SJCRH30 (cell line): Measurements from ENCODE around the gene CRTAC1. TPM values are rescaled to one million over a fixed set of nuclear protein-coding genes. Genes with fewer than 3 reads are reported as not detected.
A peak's percentile ranks its signal among the peaks of the same experiment; 100 is the strongest.

Experiments
- DNase-seq, 2 experiments: peaks; one replicate each; pipeline ENCODE4 v3.0.0-alpha.2; 2015 to 2020
- H3K27ac ChIP-seq: fragments of 250-450 bp; sonication (Bioruptor Pico); 2 replicates; pipeline ENCODE4 v1.5.1; 2020; ENCODE audit warnings: mild to moderate bottlenecking, moderate library complexity
- H3K27me3 ChIP-seq: fragments of 250-450 bp; sonication (Bioruptor Pico); 2 replicates; pipeline ENCODE4 v1.5.1; 2020; ENCODE audit warnings: mild to moderate bottlenecking, moderate library complexity
- H3K36me3 ChIP-seq: fragments of 250-450 bp; sonication (Bioruptor Pico); 2 replicates; pipeline ENCODE4 v1.5.1; 2020; ENCODE audit warnings: mild to moderate bottlenecking, moderate library complexity
- H3K4me1 ChIP-seq: fragments of 250-450 bp; sonication (Bioruptor Pico); 2 replicates; pipeline ENCODE4 v1.5.1; 2020; ENCODE audit warnings: mild to moderate bottlenecking, moderate library complexity
- H3K4me3 ChIP-seq: fragments of 250-450 bp; sonication (Bioruptor Pico); 2 replicates; pipeline ENCODE4 v1.5.1; 2020; ENCODE audit warnings: mild to moderate bottlenecking, moderate library complexity
- H3K9me3 ChIP-seq: fragments of 250-450 bp; sonication (Bioruptor Pico); replicated peaks from 2 replicates; pipeline ENCODE4 v1.5.1; 2020; ENCODE audit warnings: mild to moderate bottlenecking, moderate library complexity
- total RNA-seq: library from RNA; depleted of rRNA; stranded (reverse); fragments of >200 nt; shearing (Covaris generic); gene quantifications from 2 replicates; pipeline ENCODE4 v1.2.3, GENCODE V29; 2014

The CRTAC1 gene
- total RNA-seq, 1 experiment from 2014 or later, result not detected

DNA sequence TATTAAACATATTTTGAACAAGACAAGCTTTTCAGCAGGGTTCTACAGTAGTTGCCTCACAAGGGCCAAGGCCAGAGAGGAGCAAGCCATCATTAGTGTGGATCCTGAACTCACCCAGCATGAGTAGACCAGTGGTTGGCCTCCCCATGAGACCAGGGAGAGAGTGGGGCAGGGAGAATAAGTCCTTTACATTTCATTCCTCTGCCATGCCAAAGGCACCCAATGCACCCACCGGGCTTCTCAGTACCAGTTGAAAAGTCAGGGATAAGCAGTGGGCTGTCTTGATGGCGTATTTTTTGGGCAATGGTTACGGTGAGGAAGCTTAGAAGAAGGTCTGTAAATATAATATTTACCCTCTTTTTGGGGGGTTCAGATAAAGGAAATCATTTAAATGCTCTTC lies 16.6 kb downstream of the CRTAC1 start:
- no peaks in the 10 kb centered on the region for H3K9me3 ChIP-seq
- no peaks in the 10 kb centered on the region for H3K36me3 ChIP-seq
- peaks cover 30% of the 10 kb centered on the region for H3K27me3 ChIP-seq
- H3K4me3 ChIP-seq, result no peak overlapping the region
- no peak overlapping the region for H3K27ac ChIP-seq
- no peak for DNase-seq
- no peaks in the 10 kb centered on the region for H3K4me1 ChIP-seq

DNA sequence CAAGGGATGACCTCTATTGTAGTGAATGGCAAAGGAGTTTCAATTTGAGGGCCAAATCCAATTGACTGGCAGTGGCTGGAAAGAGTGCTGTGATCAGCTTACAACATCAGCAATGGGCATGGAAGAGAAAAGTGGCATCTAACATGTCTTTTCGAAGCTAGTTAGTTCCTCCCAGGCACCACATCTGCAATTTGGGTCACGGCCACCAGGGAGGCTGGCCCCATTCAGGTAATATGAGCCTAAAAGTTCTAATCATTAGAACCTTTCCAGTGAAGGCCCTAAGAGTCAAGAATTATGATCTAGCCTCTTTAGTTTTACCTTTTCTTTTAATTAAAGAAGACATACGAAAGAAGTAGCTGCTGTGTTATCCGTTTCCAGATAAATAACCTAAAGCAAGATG lies 17.3 kb downstream of the CRTAC1 start:
- Histone ChIP-seq H3K9me3 (no peaks in the 10 kb centered on the region), H3K27me3 (peaks cover 25% of the 10 kb centered on the region), H3K4me3 (no peak overlapping the region), H3K27ac (no peak overlapping the region), H3K4me1 (no peaks in the 10 kb centered on the region), H3K36me3 (no peaks in the 10 kb centered on the region)
- DNase-seq, result no peak

DNA sequence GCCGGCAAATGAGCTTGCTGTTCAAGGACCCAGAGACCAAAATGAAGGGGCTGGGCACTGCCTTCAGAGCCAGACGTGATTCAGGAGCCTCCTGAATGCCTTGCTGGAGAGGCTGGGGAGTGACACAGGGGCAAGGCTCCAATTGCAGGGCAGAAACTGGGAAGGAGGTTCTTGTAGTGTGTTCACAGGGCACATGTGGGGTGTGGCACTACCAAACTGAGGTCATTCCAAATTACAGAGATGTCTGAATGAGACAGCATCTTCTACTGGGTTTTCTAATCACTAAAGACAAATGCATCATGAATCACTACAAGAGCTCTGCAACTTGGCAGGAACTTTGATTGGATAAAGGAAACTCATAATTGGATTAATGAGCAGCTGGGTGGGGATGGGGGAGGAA lies 17.8 kb downstream of the CRTAC1 start:
- H3K9me3 ChIP-seq, result no peaks in the 10 kb centered on the region
- DNase-seq, result no peak
- H3K4me1 ChIP-seq, result no peaks in the 10 kb centered on the region
- no peaks in the 10 kb centered on the region for H3K36me3 ChIP-seq
- no peak overlapping the region for H3K27ac ChIP-seq
- no peak overlapping the region for H3K4me3 ChIP-seq
- H3K27me3 ChIP-seq, result peaks cover 25% of the 10 kb centered on the region

DNA sequence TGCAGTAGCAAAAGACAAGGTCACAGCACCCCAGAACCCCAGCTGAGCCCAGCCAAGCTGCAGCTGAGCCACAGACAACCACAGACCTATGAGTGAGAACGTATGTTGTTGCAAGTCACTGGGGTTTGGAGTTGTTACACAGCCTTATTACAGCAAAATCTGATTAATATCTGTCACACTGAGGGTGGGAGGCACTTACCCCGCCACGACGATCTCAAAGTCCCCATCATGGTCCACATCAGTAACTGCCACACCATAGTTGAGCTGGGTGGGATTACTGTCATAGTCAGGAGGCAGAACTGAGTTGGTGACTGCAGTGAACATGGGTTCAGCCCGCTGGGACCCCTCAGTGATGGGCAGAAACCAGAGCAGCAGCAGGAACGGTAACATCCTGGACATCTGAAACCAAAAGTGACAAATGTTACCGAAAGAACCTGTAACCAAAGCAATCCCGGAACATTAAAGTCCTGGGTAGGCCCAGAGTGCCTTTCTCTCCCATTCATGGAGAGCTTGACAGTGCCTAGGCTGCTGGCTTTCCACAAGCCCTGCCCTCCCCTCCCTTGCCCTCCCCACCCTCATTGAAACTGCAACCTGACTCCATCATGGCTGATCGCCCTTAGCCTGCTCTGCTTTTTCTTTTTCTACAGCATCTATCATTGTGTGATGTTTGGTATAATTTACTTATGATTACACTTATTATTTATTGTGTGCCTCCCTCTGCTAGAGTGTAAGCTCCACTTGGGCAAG lies 19.3 kb downstream of the CRTAC1 start:
- Histone ChIP-seq H3K36me3 (no peaks in the 10 kb centered on the region), H3K9me3 (no peaks in the 10 kb centered on the region), H3K27ac (no peak overlapping the region), H3K27me3 (peaks cover 15% of the 10 kb centered on the region), H3K4me1 (no peaks in the 10 kb centered on the region), H3K4me3 (no peak overlapping the region)
- no peak for DNase-seq

DNA sequence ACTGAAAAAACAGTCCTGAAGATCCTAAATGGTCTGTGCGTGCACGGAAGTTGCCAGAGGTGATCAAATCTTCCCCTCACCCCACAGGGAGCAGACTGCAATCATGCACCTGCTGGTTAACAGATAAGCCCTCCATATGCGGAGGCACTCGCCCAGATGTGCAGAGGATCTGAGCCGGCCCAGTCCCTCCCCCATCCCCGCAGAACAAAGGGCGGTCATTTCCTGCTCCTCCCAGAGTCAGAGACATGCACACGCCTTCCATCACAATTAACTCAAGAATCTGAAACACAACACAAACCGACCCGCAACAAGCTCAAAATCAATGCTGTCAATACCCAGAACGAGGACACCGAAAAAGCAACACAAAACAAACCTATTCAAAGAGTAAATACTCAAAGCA lies 24.2 kb downstream of the CRTAC1 start:
- H3K9me3 ChIP-seq, result no peaks in the 10 kb centered on the region
- H3K27ac ChIP-seq, result no peak overlapping the region
- H3K36me3 ChIP-seq, result no peaks in the 10 kb centered on the region
- no peak for DNase-seq
- H3K4me3 ChIP-seq, result no peak overlapping the region
- H3K27me3 ChIP-seq, result peaks cover 8% of the 10 kb centered on the region; the same call in 1 of the 2 replicates
- H3K4me1 ChIP-seq, result no peaks in the 10 kb centered on the region

DNA sequence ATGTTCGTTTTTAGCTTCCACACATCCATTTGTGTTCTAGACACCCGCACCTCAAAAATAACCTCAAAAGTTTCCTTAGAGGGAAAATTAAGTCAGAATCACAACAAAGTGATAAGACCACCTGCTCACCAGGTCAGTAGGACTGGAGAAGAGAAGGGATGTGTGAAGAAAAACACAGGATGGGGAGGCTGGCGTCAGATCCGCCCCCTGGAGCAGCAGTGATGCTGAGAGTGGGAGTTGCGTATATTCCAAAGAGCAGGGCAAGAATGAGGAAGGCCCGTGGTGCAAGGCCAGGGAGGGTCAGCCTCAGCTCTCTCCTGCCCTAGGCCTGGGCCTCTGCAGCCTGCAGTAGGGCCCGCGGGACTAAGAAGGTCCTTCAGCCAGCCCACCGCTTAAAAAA lies 28.7 kb downstream of the CRTAC1 start:
- no peak overlapping the region for H3K27ac ChIP-seq
- no peak overlapping the region for H3K4me3 ChIP-seq
- DNase-seq, result no peak
- H3K9me3 ChIP-seq, result no peaks in the 10 kb centered on the region
- H3K4me1 ChIP-seq, result no peaks in the 10 kb centered on the region
- H3K27me3 ChIP-seq, result peaks cover 3% of the 10 kb centered on the region; the same call in 1 of the 2 replicates
- no peaks in the 10 kb centered on the region for H3K36me3 ChIP-seq

DNA sequence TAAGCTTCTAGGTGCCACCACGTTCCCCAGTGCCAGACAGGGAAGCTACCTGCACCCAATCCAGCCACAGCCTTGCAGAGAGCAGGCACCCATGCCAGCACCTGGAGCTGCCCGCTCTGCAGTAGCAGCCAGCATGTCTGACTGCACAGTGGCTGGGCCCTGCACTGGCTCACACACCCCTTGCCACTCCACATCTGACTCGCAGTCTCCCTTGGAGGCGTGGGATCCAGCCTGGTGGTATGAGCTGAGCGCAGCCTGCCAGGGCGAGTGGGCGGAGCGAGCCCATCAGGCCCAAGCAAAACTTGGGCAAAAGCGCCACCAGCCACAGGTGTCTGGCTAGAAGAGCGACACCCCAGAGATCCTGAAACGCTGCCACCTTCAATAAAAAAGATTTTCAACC lies 30.1 kb downstream of the CRTAC1 start:
- H3K9me3 ChIP-seq, result no peaks in the 10 kb centered on the region
- H3K27ac ChIP-seq, result no peak overlapping the region
- no peak overlapping the region for H3K4me3 ChIP-seq
- DNase-seq, result no peak
- no peaks in the 10 kb centered on the region for H3K4me1 ChIP-seq
- H3K36me3 ChIP-seq, result no peaks in the 10 kb centered on the region
- H3K27me3 ChIP-seq, result peaks cover 3% of the 10 kb centered on the region; the same call in 1 of the 2 replicates

DNA sequence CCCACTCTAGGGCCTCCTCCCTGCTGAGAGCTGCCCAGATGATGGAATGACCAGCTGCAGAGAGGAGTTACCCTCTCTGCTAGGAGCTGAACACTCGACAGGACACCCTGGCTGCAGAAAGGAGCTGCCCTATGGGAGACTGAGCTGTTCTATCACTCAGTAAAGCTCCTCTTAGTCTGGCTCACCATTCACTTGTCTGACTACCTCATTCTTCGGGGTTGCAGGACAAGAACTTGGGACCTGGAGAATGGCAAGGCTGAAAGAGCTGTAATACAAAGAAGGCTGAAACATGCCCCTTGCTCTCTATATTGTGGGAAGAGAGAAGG lies 30.5 kb downstream of the CRTAC1 start:
- no peak overlapping the region for H3K27ac ChIP-seq
- no peak for DNase-seq
- peaks cover 3% of the 10 kb centered on the region; the same call in 1 of the 2 replicates for H3K27me3 ChIP-seq
- no peaks in the 10 kb centered on the region for H3K36me3 ChIP-seq
- H3K4me1 ChIP-seq, result no peaks in the 10 kb centered on the region
- no peak overlapping the region for H3K4me3 ChIP-seq
- no peaks in the 10 kb centered on the region for H3K9me3 ChIP-seq

DNA sequence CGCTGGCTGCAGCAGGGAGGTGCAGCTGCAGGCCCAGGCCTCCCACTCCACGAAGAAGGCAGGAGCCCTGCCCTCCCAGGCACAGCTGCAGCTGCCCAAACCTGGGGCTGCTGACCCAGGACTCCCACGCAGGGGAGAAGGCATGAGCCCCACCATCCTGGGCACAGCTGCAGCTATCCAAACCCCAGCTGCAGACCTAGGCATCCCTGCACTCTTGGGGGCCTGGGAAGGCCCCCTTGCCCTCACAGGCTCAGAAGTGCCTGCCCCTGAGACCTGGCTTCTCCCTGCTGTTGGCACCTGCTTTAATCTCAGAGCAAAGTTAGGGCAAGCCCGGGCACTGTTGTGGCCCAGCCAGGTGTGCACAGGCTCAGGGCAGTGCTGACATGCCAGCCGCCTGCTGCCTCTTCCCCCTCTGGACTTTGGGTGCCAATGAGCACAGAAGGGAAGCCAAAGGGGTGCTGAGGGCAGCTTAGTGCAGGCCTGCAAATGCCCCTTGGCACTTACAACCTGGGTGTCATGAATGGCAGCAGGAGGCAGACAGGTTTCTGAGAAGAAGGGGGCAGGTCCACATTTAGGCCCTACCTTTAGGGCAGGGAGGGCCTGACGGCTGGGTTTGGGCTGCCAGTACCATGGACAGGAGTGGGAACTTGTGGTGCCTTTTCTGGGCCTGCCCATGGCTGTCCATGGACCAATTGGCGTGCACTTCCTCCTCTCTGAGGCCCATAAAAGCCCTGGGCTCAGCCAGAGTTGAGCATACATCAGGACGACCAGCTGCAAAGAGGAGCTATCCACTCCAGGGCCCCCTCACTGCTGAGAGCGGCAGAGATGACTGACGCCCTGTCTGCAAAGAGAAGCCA lies 31.1 kb downstream of the CRTAC1 start:
- no peak overlapping the region for H3K27ac ChIP-seq
- no peaks in the 10 kb centered on the region for H3K4me1 ChIP-seq
- H3K9me3 ChIP-seq, result no peaks in the 10 kb centered on the region

DNA sequence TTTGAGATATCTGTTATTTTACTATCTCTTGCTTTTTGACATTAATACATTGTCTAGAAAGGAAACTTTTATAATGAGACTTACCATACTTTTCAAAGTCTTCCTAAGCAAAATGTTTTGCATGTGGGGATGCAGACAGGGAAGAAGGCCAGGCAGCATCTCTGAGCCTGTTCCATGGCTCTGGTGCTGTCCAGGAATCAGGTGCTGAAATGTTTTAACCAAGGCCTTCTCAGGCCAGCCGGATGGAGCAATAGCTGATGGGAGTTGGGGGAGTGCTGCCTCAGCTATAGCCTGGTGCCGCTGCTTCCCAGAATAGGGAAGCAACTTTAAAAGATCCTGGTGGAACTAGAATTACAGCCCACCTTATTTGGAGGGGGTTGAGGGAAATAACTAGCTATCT lies 38.5 kb downstream of the CRTAC1 start:
- Histone ChIP-seq H3K27ac (no peak overlapping the region), H3K27me3 (no peaks in the 10 kb centered on the region), H3K4me1 (no peaks in the 10 kb centered on the region), H3K36me3 (no peaks in the 10 kb centered on the region), H3K4me3 (no peak overlapping the region), H3K9me3 (no peaks in the 10 kb centered on the region)
- peak; percentile 48 to 68 for DNase-seq

More for the DNA sequence above, 31.1 kb downstream of the CRTAC1 start:
- Histone ChIP-seq H3K27me3 (peaks cover 3% of the 10 kb centered on the region; the same call in 1 of the 2 replicates), H3K4me3 (no peak overlapping the region), H3K36me3 (no peaks in the 10 kb centered on the region)
- DNase-seq, result peak in 1 of 2 experiments; percentile 2

DNA sequence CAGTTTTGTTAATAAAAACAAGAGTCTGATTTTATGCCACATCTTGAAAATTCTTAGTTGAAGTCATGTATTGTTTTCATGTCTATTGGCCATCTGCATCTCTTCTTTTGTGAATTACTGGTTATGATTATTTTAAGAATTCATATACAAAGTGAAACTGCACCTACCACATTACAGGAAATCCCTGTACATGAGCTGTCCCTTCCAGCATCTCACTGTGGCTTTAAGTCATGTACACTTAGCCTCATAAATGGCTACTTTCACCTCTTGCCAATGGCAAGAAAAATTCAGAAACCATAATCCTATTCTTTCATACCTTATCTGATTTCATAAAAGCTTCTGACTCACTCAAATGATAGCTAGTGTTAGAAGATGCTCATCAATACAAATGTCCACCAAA lies 48.6 kb downstream of the CRTAC1 start:
- H3K27ac ChIP-seq, result no peak overlapping the region
- H3K27me3 ChIP-seq, result peaks cover 30% of the 10 kb centered on the region
- no peaks in the 10 kb centered on the region for H3K36me3 ChIP-seq
- H3K4me1 ChIP-seq, result no peaks in the 10 kb centered on the region
- no peak for DNase-seq
- no peaks in the 10 kb centered on the region; the same call in 1 of the 2 replicates for H3K9me3 ChIP-seq
- no peak overlapping the region for H3K4me3 ChIP-seq

DNA sequence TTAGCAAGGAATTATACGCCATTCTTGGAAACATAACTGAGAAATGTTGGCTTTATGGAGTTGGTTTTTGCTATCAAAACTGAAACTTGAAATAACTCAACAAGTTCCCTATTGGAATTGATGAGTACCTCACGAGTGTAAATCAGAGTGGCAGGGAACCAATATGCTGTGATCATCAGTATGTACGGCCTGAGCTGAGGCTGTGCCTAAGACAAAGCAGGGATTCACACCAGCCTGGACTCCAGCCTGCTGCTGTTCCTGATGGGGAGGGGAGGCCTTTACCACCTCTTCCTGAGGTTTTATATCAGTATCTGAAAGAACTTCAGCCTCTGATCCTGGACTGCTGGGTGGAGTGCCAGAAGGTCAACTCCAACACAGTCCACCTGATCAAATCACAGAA lies 52.7 kb downstream of the CRTAC1 start:
- Histone ChIP-seq H3K9me3 (no peaks in the 10 kb centered on the region), H3K27me3 (peaks cover 31% of the 10 kb centered on the region), H3K4me3 (no peak overlapping the region), H3K36me3 (no peaks in the 10 kb centered on the region), H3K4me1 (no peaks in the 10 kb centered on the region), H3K27ac (no peak overlapping the region)
- no peak for DNase-seq

DNA sequence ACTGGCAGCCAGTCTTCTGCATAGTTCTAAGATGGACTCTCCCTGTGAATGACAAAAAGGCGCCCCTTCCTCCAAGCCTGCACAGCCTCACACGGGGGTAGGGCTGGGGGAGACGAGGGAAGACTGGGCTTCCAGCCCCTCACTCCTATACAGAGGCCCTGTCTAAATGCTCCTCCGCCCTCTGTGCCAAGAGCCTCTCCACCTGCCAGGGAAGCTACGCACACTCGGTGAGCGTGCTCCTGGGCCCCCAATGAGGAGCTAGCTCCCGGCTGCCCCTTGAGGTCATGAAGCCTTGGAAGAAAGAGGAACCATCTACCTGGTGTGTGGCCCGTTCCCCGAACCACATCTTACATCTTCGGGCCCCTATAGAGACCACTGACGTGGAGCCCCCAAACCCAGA lies 54.8 kb downstream of the CRTAC1 start:
- Histone ChIP-seq H3K4me3 (no peak overlapping the region), H3K4me1 (no peaks in the 10 kb centered on the region), H3K27me3 (peaks cover 27% of the 10 kb centered on the region), H3K36me3 (no peaks in the 10 kb centered on the region), H3K9me3 (no peaks in the 10 kb centered on the region; the same call in 1 of the 2 replicates), H3K27ac (no peak overlapping the region)
- no peak for DNase-seq

DNA sequence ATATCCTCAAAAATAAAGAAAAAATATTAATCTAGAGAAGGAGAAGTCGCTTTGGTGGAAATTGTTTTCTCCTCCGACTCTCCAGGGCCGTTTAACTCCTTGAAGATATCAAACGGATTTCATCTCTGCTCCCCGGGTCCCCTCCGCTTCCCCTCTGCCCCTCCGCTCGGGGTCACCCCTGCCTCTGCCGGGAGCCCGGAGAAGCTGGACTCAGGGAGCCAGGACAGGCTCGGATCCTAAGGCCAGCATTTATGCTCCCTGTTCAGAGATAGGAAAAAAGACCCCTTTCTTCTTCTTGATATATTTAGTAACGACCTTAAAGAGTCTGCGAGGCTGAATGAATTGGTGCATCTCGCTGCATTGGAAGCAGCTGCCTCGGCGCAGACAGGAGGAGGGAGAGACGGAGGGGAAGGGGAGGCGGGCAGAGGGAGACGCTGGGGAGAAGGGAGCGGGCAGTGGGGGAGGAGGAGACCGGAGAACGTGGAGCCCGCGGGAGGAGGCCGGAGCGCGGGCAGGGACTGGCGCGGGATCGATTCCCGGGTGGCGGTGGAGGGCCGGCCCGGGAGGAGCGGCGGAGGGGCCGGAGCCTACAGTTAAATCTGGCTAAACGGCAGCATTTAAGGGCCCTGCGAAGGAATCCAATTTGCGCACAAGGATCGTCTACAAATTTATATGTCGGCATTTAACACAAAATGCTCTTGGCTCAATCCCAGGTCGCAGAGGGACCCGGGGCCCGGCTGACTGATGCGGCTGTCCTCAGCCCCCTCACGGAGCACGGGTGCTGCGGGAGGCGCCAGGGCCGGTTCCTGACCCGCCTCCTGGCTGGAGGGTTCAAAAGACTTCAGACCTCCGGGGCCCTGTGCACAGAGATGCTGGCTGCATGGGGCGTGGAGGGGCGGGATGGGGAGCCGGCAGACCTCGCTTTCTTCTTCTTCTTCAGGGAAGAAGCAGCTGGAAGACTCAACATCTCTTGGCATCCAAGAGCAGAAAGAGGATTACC lies 55.6 kb downstream of the CRTAC1 start:
- no peak for DNase-seq
- Histone ChIP-seq H3K4me3 (no peak overlapping the region), H3K9me3 (no peaks in the 10 kb centered on the region; the same call in 1 of the 2 replicates), H3K4me1 (no peaks in the 10 kb centered on the region), H3K27me3 (peaks cover 23% of the 10 kb centered on the region), H3K27ac (no peak overlapping the region), H3K36me3 (no peaks in the 10 kb centered on the region)
